Measurements from ENCODE around the gene TENM4.

Gene TENM4

GRCh38 chr11:78940500-78941225 is 500.2 kb downstream of the TENM4 start:
- DNase-seq (ENCODE audit: low read depth, low spot score) = peak; percentile 89

- no peak for DNase-seq (ENCODE audit: low read depth, low spot score)
Observed at GRCh38 chr11:78938971-78939370, 501.9 kb downstream of the TENM4 start.

- no peak for DNase-seq (ENCODE audit: low read depth, low spot score)
Observed at GRCh38 chr11:78938036-78938435, 502.8 kb downstream of the TENM4 start.

GRCh38 chr11:78935398-78936068 is 505.3 kb downstream of the TENM4 start:
- no peak for DNase-seq (ENCODE audit: low read depth, low spot score)

GRCh38 chr11:78933350-78933749 is 507.5 kb downstream of the TENM4 start:
- no peak for DNase-seq (ENCODE audit: low read depth, low spot score)

- DNase-seq (ENCODE audit: low read depth, low spot score) = no peak
Observed at GRCh38 chr11:78932757-78933156, 508.1 kb downstream of the TENM4 start.

- DNase-seq (ENCODE audit: low read depth, low spot score) = no peak
Observed at GRCh38 chr11:78931891-78932290, 508.9 kb downstream of the TENM4 start.

- no peak for DNase-seq (ENCODE audit: low read depth, low spot score)
Observed at GRCh38 chr11:78930810-78931523, 509.9 kb downstream of the TENM4 start.

GRCh38 chr11:78929906-78930220 is 511.0 kb downstream of the TENM4 start:
- no peak for DNase-seq (ENCODE audit: low read depth, low spot score)

- DNase-seq (ENCODE audit: low read depth, low spot score) = peak; percentile 69
Observed at GRCh38 chr11:78929207-78929905, 511.5 kb downstream of the TENM4 start.

GRCh38 chr11:78927511-78927910 is 513.3 kb downstream of the TENM4 start:
- DNase-seq (ENCODE audit: low read depth, low spot score) = no peak

GRCh38 chr11:78926633-78927338 is 514.0 kb downstream of the TENM4 start:
- DNase-seq (ENCODE audit: low read depth, low spot score) = no peak

GRCh38 chr11:78925387-78925786 is 515.4 kb downstream of the TENM4 start:
- no peak for DNase-seq (ENCODE audit: low read depth, low spot score)

- no peak for DNase-seq (ENCODE audit: low read depth, low spot score)
Observed at GRCh38 chr11:78922859-78923625, 517.8 kb downstream of the TENM4 start.

GRCh38 chr11:78921509-78921908 is 519.3 kb downstream of the TENM4 start:
- DNase-seq (ENCODE audit: low read depth, low spot score) = peak; percentile 73

GRCh38 chr11:78920329-78920728 is 520.5 kb downstream of the TENM4 start:
- DNase-seq (ENCODE audit: low read depth, low spot score) = no peak

- no peak for DNase-seq (ENCODE audit: low read depth, low spot score)
Observed at GRCh38 chr11:78916759-78917158, 524.1 kb downstream of the TENM4 start.

- peak; percentile 17 for DNase-seq (ENCODE audit: low read depth, low spot score)
Observed at GRCh38 chr11:78914503-78914902, 526.3 kb downstream of the TENM4 start.

GRCh38 chr11:78912778-78913177 is 528.1 kb downstream of the TENM4 start:
- DNase-seq (ENCODE audit: low read depth, low spot score) = no peak

GRCh38 chr11:78910322-78910721 is 530.5 kb downstream of the TENM4 start:
- no peak for DNase-seq (ENCODE audit: low read depth, low spot score)

GRCh38 chr11:78909386-78909785 is 531.4 kb downstream of the TENM4 start:
- no peak for DNase-seq (ENCODE audit: low read depth, low spot score)
